A673 (cell line): ENCODE measurements around the gene PALMD. TPM values are rescaled to one million over a fixed set of nuclear protein-coding genes. Genes with fewer than 3 reads are reported as not detected.

Experiments used
- BruUV-seq: library from RNA; stranded (reverse); fragments of 400-500 nt; replicated peaks from 2 replicates; lab custom pipeline; 2021; lab: Mats Ljungman, UMichigan
- CTCF ChIA-PET: fragments of 300-600 bp; sonication (Branson Sonifier 250); formaldehyde crosslinking; loops from one replicate; lab custom pipeline; 2022; ENCODE audit warnings: antibody characterized with exemption; lab: Charles Lee
- POLR2A ChIA-PET: fragments of 300-600 bp; sonication (Branson Sonifier 250); formaldehyde crosslinking; loops from one replicate; lab custom pipeline; 2022; ENCODE audit warnings: antibody characterized with exemption; ENCODE audit not compliant: low non-redundant PET; lab: Charles Lee
- DNase-seq: peaks from one replicate; pipeline ENCODE4 v3.0.0-alpha.2; 2015; ENCODE audit warnings: low spot score
- H3K27ac ChIP-seq: fragments of 200-600 bp; sonication (generic); 2 replicates; pipeline ENCODE4 v1.5.1; 2016; ENCODE audit warnings: mixed run types, low read depth, mild to moderate bottlenecking, mixed read lengths, antibody characterized with exemption, low read length; ENCODE audit not compliant: poor library complexity, severe bottlenecking
- H3K27me3 ChIP-seq: fragments of 200-600 bp; sonication (generic); replicated peaks from 2 replicates; pipeline ENCODE4 v1.6.1; 2017; ENCODE audit warnings: mixed run types, low read depth, mild to moderate bottlenecking, mixed read lengths, antibody characterized with exemption, low read length; ENCODE audit not compliant: insufficient read depth, poor library complexity
- H3K36me3 ChIP-seq: fragments of 200-600 bp; sonication (generic); 2 replicates; pipeline ENCODE4 v1.6.1; 2016; ENCODE audit warnings: mixed run types, mild to moderate bottlenecking, mixed read lengths, antibody characterized with exemption, low read length; ENCODE audit not compliant: insufficient read depth, poor library complexity, severe bottlenecking
- H3K4me1 ChIP-seq: fragments of 200-600 bp; sonication (generic); 2 replicates; pipeline ENCODE4 v1.6.1; 2017; ENCODE audit warnings: mixed run types, mild to moderate bottlenecking, mixed read lengths, antibody characterized with exemption, low read length; ENCODE audit not compliant: insufficient read depth, poor library complexity, severe bottlenecking
- H3K4me3 ChIP-seq: fragments of 200-600 bp; sonication (generic); 2 replicates; pipeline ENCODE4 v1.5.1; 2016; ENCODE audit warnings: low read depth, mixed run types, mild to moderate bottlenecking, mixed read lengths, low read length; ENCODE audit not compliant: poor library complexity, severe bottlenecking
- H3K9me3 ChIP-seq: fragments of 200-600 bp; sonication (generic); 2 replicates; pipeline ENCODE4 v1.6.1; 2016; ENCODE audit warnings: mixed run types, low read depth, mild to moderate bottlenecking, mixed read lengths, antibody characterized with exemption, low read length; ENCODE audit not compliant: poor library complexity, severe bottlenecking
- CTCF ChIP-seq: fragments of 300-800, 200-600 bp; sonication (generic); conservative IDR thresholded peaks from 2 replicates; pipeline ENCODE4 v1.5.1; 2017; ENCODE audit warnings: low read depth, mild to moderate bottlenecking, antibody characterized with exemption, low read length, moderate library complexity, mixed read lengths
- EZH2 ChIP-seq: fragments of 200-600 bp; sonication (generic); IDR thresholded peaks from 2 replicates; pipeline ENCODE4 v1.6.1; 2017; ENCODE audit warnings: borderline replicate concordance, low read depth, mild to moderate bottlenecking, mixed read lengths, antibody characterized with exemption, low read length; ENCODE audit not compliant: poor library complexity, severe bottlenecking
- intact Hi-C: fragments of 100-400 bp; cut with micrococcal nuclease; formaldehyde crosslinking; loops from one replicate; pipeline ENCODE4 v1.10.0; 2022; ENCODE audit not compliant: unreplicated experiment
- total RNA-seq: library from RNA; stranded (reverse); gene quantifications from 2 replicates; pipeline ENCODE4 v1.2.3, GENCODE V29; 2021

Gene PALMD
- total RNA-seq, 1 experiment from 2014 or later = not detected

GRCh38 chr1:99697580-99697979, 51.7 kb downstream of the PALMD start:
- no peak for DNase-seq
- Histone ChIP-seq H3K4me1 (no peaks in the 10 kb centered on the region), H3K27me3 (no peaks in the 10 kb centered on the region), H3K27ac (no peak overlapping the region), H3K9me3 (no peaks in the 10 kb centered on the region), H3K36me3 (no peaks in the 10 kb centered on the region), H3K4me3 (no peak overlapping the region)
- BruUV-seq = no TSS peak
- POLR2A ChIA-PET = no interaction called here
- intact Hi-C loops = no loop called here
- CTCF ChIA-PET = no interaction called here
- TF ChIP-seq CTCF = no peak
- no peak for TF ChIP-seq EZH2

GRCh38 chr1:99700020-99700419, 54.1 kb downstream of the PALMD start:
- TF ChIP-seq EZH2 = no peak
- no peak for TF ChIP-seq CTCF
- H3K4me1 ChIP-seq = no peaks in the 10 kb centered on the region
- intact Hi-C loops = loop anchor here (10.0 kb wide), 4 partner anchors 205 to 945 kb away; no protein-coding TSS in a partner anchor
- BruUV-seq = no TSS peak
- no peaks in the 10 kb centered on the region for H3K36me3 ChIP-seq
- ChIA-PET CTCF (no interaction called here), POLR2A (no interaction called here)
- DNase-seq = no peak
- H3K4me3 ChIP-seq = no peak overlapping the region
- H3K9me3 ChIP-seq = no peaks in the 10 kb centered on the region
- H3K27me3 ChIP-seq = no peaks in the 10 kb centered on the region
- H3K27ac ChIP-seq = no peak overlapping the region

GRCh38 chr1:99702221-99702620, 56.3 kb downstream of the PALMD start:
- TF ChIP-seq CTCF (no peak), EZH2 (no peak)
- Histone ChIP-seq H3K27me3 (no peaks in the 10 kb centered on the region), H3K4me1 (no peaks in the 10 kb centered on the region), H3K4me3 (no peak overlapping the region), H3K9me3 (no peaks in the 10 kb centered on the region), H3K27ac (no peak overlapping the region), H3K36me3 (no peaks in the 10 kb centered on the region)
- no peak for DNase-seq
- ChIA-PET POLR2A (no interaction called here), CTCF (no interaction called here)
- intact Hi-C loops = loop anchor here (10.0 kb wide), 4 partner anchors 207 to 947 kb away; no protein-coding TSS in a partner anchor
- BruUV-seq = no TSS peak
